Esophagus squamous epithelium (tissue), 5 donors: ENCODE measurements around the gene CENPA. TPM values are rescaled to one million over a fixed set of nuclear protein-coding genes. Genes with fewer than 3 reads are reported as not detected.
A peak's percentile ranks its signal among the peaks of the same experiment; 100 is the strongest.

Source experiments
- DNase-seq: peaks from one replicate; lab custom pipeline; 2025; lab: John Stamatoyannopoulos, UW
- H3K27ac ChIP-seq, 4 donors: fragments of 200-600 bp; sonication (generic); one replicate each; pipeline ENCODE4 v1.5.1; 2016 to 2019; ENCODE audit warnings: mild to moderate bottlenecking in 1 of 4
- H3K27me3 ChIP-seq, 4 donors: fragments of 200-600 bp; sonication (generic); 1 replicate in 3 of 4; 2 replicates in 1 of 4; pipeline versions ENCODE4 v1.5.1 to v1.6.0; 2017 to 2021; ENCODE audit warnings: antibody characterized with exemption in 1 of 4
- H3K36me3 ChIP-seq, 3 donors: fragments of 200-600 bp; sonication (generic); one replicate each; pipeline ENCODE4 v1.5.1; 2016 to 2019
- H3K4me1 ChIP-seq, 3 donors: fragments of 200-600 bp; sonication (generic); one replicate each; pipeline ENCODE4 v1.5.1; 2017 to 2019
- H3K4me3 ChIP-seq, 4 donors: fragments of 200-600 bp; sonication (generic); 1 replicate in 3 of 4; 2 replicates in 1 of 4; pipeline ENCODE4 v1.5.1; 2016 to 2019; ENCODE audit warnings: mild to moderate bottlenecking in 2 of 4, moderate library complexity in 1 of 4
- H3K9me3 ChIP-seq, 3 donors: fragments of 200-600 bp; sonication (generic); one replicate each; pipeline ENCODE4 v1.5.1; 2016 to 2019
- POLR2A ChIP-seq, 4 donors: fragments of 450-650 bp; IDR thresholded peaks; one replicate each; pipeline ENCODE4 v1.6.1; 2017; ENCODE audit warnings: antibody characterized with exemption in 4 of 4, mild to moderate bottlenecking in 4 of 4, moderate library complexity in 3 of 4
- WGBS, 2 donors: methylation state at CpG; one replicate each; pipeline ENCODE4 v1.1.5; 2018; 5-methylcytosine and 5-hydroxymethylcytosine counted together
- intact Hi-C: fragments of 100-400 bp; cut with DNase I; formaldehyde crosslinking; loops from one replicate; pipeline ENCODE4 v1.15.0; 2022
- total RNA-seq, 4 donors: library from RNA; depleted of rRNA; stranded (reverse); fragments of >200 nt; gene quantifications; one replicate each; pipeline ENCODE4 v1.1.0, GENCODE V29; 2016
- TF ChIP-seq, protein P1 (sequence below), 6 experiments: fragments of 450-650 bp in 4 of 6; fragments of 200-600 bp in 2 of 6; sonication (generic) in 2 of 6; IDR thresholded peaks; one replicate each; pipeline ENCODE4 v1.5.1; 2016 to 2019; ENCODE audit warnings: antibody characterized with exemption in 6 of 6, mild to moderate bottlenecking in 4 of 6, moderate library complexity in 4 of 6
- donor health status: DM: yes; HTN: yes; CAD: no.

CENPA gene
- total RNA-seq, 4 donors from 2014 or later: 3.4 to 12.4 (median 5.0) TPM

DNA sequence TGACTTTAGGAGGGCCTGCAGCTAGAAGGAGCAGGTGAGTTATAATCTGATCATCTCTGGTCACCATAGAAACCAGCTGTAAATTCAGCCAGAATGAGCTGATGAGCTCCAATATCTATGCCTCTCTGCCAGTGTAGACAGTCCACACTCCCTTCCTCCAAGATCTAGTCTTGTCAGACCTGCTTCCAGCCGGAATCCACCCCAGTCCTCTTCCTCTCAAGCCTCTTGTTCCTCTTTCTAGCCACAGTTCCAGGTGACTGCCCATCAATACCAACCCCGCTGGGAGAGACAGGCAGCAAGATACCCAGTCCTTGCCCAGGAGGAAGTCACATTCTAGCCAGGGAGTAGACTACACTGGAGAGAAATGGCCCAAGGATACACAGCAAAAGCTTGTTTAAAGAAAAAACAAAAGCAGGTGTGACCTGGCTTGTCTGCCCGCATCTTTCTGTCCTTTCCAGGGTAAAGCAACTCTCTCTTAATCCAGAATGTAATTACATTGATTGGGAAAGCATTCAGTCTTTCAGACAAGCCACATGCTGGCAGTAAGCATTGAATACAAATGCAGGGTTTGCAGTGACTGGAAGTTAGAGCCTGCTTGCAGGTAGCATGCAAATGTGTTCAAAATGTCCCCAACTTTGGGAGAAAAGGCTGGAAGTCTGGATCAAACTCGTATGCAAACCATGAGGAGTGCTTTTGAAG lies 30.7 kb upstream of the CENPA start:
- no peaks in the 10 kb centered on the region for H3K9me3 ChIP-seq
- no peak overlapping the region for H3K4me3 ChIP-seq
- intact Hi-C loops: no loop called here
- peaks cover 0 to 58% (median 24%) of the 10 kb centered on the region in 3 donors for H3K4me1 ChIP-seq
- DNase-seq: no peak
- WGBS, 2 donors: 20 to 45% methylated on average over 3 to 4 of the region's 4 CpGs
- TF ChIP-seq, protein P1, sequence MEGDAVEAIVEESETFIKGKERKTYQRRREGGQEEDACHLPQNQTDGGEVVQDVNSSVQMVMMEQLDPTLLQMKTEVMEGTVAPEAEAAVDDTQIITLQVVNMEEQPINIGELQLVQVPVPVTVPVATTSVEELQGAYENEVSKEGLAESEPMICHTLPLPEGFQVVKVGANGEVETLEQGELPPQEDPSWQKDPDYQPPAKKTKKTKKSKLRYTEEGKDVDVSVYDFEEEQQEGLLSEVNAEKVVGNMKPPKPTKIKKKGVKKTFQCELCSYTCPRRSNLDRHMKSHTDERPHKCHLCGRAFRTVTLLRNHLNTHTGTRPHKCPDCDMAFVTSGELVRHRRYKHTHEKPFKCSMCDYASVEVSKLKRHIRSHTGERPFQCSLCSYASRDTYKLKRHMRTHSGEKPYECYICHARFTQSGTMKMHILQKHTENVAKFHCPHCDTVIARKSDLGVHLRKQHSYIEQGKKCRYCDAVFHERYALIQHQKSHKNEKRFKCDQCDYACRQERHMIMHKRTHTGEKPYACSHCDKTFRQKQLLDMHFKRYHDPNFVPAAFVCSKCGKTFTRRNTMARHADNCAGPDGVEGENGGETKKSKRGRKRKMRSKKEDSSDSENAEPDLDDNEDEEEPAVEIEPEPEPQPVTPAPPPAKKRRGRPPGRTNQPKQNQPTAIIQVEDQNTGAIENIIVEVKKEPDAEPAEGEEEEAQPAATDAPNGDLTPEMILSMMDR (IDR thresholded peaks at IDR 0.05): no peak
- no peaks in the 10 kb centered on the region for H3K27me3 ChIP-seq
- peak overlapping the region; percentile 9 to 49 (median 20) for H3K27ac ChIP-seq
- no peaks in the 10 kb centered on the region for H3K36me3 ChIP-seq

DNA sequence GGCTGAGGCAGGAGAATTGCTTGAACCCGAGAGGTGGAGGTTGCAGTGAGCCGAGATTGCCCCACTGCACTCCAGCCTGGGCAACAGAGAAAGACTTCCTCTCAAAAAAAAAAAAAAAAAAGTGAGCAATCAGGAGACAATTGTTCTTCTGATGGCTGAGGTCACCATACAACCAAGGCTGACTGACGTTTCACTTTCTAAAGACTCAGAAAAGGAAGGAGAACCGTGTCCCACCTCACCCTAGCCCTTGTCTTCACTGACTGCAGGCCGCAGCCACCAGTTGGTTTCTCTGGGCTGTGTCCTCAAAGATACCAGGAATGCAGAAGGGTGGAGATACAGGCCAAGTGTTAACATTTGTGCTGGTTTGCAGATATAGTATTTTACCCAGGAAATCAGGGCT lies 29.5 kb upstream of the CENPA start:
- peaks cover 0 to 53% (median 24%) of the 10 kb centered on the region in 3 donors for H3K4me1 ChIP-seq
- no peak for DNase-seq
- intact Hi-C loops: no loop called here
- no peaks in the 10 kb centered on the region for H3K9me3 ChIP-seq
- H3K4me3 ChIP-seq: no peak overlapping the region
- no peaks in the 10 kb centered on the region for H3K27me3 ChIP-seq
- no peak overlapping the region for H3K27ac ChIP-seq
- TF ChIP-seq POLR2A (IDR thresholded peaks at IDR 0.05): no peak
- TF ChIP-seq, protein P1 (IDR thresholded peaks at IDR 0.05): no peak
- WGBS, 2 donors: 55 to 65% methylated on average over 5 of the region's 5 CpGs
- no peaks in the 10 kb centered on the region for H3K36me3 ChIP-seq

DNA sequence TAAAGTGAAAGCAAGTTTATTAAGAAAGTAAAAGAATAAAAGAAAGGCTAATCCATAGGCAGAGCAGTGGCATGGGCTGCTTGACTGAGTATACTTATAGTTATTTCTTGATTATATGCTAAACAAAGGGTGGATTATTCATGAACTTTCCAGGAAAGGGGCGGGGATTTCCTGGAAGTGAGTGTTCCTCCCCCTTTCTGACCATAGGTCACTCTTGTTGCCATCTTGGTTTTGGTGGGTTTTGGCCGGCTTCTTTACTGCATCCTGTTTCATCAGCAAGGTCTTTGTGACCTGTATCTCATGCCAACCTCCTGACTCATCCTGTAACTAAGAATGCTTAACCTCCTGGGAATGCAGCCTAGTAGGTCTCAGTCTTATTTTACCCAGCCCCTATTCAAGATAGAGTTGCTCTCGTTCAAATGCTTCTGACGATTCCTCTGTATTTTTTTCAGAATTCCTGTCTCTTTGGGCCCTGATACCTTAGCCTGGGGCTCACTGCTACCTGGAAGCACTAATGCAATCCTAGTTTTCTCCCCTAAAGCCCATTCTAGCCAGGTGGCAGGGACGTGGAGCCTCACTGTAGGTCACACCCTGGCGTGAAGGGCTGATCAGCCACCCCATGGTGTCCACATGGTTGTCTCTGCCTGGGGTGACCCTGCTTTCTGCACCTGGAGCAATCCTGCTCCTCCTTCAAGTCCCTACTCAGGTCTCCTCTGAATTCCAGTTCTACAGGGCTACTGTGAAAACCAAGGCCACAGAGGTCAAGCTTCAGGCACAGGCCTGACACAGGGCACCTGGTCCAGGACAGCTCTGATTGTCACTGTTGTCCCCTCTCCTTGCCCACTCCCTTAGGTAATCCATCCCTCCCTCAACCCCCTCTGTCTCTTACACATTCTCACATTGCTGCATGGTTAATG lies 27.7 kb upstream of the CENPA start:
- H3K4me3 ChIP-seq: no peak overlapping the region
- H3K36me3 ChIP-seq: no peaks in the 10 kb centered on the region
- TF ChIP-seq, protein P1 (IDR thresholded peaks at IDR 0.05): no peak
- no peak for TF ChIP-seq POLR2A (IDR thresholded peaks at IDR 0.05)
- peaks cover 0 to 54% (median 25%) of the 10 kb centered on the region in 3 donors for H3K4me1 ChIP-seq
- H3K27ac ChIP-seq: peak overlapping the region; percentile 68 to 89 (median 77)
- H3K9me3 ChIP-seq: no peaks in the 10 kb centered on the region
- DNase-seq: no peak
- 39 to 54% methylated on average over 6 of the region's 6 CpGs for WGBS, 2 donors
- H3K27me3 ChIP-seq: no peaks in the 10 kb centered on the region
- intact Hi-C loops: no loop called here

DNA sequence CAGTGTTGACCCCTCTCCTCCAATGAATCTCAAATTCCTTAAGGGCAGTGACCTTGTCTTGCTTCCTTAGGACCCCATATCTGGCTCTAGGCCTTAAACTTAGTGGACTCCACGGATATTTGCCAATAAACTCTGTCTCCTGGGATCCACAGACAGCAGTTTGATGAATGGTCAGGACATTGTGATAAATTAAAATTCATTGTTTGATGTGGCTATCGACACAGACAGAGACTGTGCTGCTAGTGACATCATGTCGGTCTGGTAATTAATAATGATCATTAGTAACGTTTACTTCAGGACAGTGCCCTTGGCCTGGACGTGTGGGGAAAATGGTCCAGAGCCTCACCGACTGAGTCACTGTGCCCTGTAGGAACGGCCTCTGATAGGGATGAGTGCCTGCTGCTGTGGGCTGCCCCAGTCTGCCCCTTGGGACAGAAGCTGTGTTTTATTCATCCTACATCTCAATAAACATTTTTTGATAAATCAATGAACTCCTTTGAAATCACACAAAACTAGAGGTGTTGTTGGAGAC lies 27.0 kb upstream of the CENPA start:
- Histone ChIP-seq H3K9me3 (no peaks in the 10 kb centered on the region), H3K27me3 (no peaks in the 10 kb centered on the region), H3K36me3 (no peaks in the 10 kb centered on the region), H3K4me3 (no peak overlapping the region), H3K27ac (peak overlapping the region; percentile 68 to 89 (median 77)), H3K4me1 (peaks cover 0 to 61% (median 31%) of the 10 kb centered on the region in 3 donors)
- no peak for TF ChIP-seq POLR2A (IDR thresholded peaks at IDR 0.05)
- TF ChIP-seq, protein P1 (IDR thresholded peaks at IDR 0.05): no peak
- intact Hi-C loops: no loop called here
- WGBS, 2 donors: 62 to 84% methylated on average over 6 to 7 of the region's 7 CpGs
- no peak for DNase-seq
